Calu3 (cell line): ENCODE measurements around the gene WNT7B. TPM values are rescaled to one million over a fixed set of nuclear protein-coding genes. Genes with fewer than 3 reads are reported as not detected.
A peak's percentile ranks its signal among the peaks of the same experiment; 100 is the strongest.

Source experiments
- BruUV-seq: library from RNA; stranded (reverse); fragments of 400-500 nt; replicated peaks from 2 replicates; lab custom pipeline; 2021; lab: Mats Ljungman, UMichigan
- CTCF ChIA-PET: fragments of 300-600 bp; sonication (Branson Sonifier 250); formaldehyde crosslinking; loops from one replicate; lab custom pipeline; 2022; ENCODE audit warnings: antibody characterized with exemption; lab: Charles Lee
- DNase-seq: peaks from one replicate; pipeline ENCODE4 v3.0.0; 2022
- H3K27ac Mint-ChIP-seq: one replicate; pipeline ENCODE4 v1.8.0; 2022; ENCODE audit warnings: mixed read lengths; ENCODE audit not compliant: unreplicated experiment
- H3K27me3 Mint-ChIP-seq: one replicate; pipeline ENCODE4 v1.8.0; 2022; ENCODE audit warnings: mixed read lengths; ENCODE audit not compliant: unreplicated experiment
- H3K36me3 Mint-ChIP-seq: one replicate; pipeline ENCODE4 v1.8.0; 2022; ENCODE audit warnings: mild to moderate bottlenecking, moderate library complexity, mixed read lengths; ENCODE audit not compliant: insufficient read depth, unreplicated experiment
- H3K4me1 Mint-ChIP-seq: one replicate; pipeline ENCODE4 v1.8.0; 2022; ENCODE audit warnings: mild to moderate bottlenecking, low read depth, mixed read lengths; ENCODE audit not compliant: unreplicated experiment
- H3K4me3 Mint-ChIP-seq: one replicate; pipeline ENCODE4 v1.8.0; 2022; ENCODE audit warnings: mild to moderate bottlenecking, low read depth, moderate library complexity, mixed read lengths; ENCODE audit not compliant: unreplicated experiment
- H3K9me3 Mint-ChIP-seq: one replicate; pipeline ENCODE4 v1.8.0; 2022; ENCODE audit warnings: low read depth, mixed read lengths; ENCODE audit not compliant: unreplicated experiment
- intact Hi-C: fragments of 100-400 bp; cut with micrococcal nuclease; formaldehyde crosslinking; loops from one replicate; pipeline ENCODE4 v1.10.0; 2022; ENCODE audit not compliant: unreplicated experiment
- total RNA-seq: library from RNA; stranded (reverse); gene quantifications from 2 replicates; pipeline ENCODE4 v1.2.3, GENCODE V29; 2022
- TF ChIP-seq, protein P1 (sequence below): fragments of 200-600 bp; IDR thresholded peaks from one replicate; pipeline ENCODE4 v1.8.0; 2022; ENCODE audit warnings: antibody characterized with exemption; ENCODE audit not compliant: unreplicated experiment

WNT7B gene
- total RNA-seq, 1 experiment from 2014 or later = 100.0 TPM

DNA sequence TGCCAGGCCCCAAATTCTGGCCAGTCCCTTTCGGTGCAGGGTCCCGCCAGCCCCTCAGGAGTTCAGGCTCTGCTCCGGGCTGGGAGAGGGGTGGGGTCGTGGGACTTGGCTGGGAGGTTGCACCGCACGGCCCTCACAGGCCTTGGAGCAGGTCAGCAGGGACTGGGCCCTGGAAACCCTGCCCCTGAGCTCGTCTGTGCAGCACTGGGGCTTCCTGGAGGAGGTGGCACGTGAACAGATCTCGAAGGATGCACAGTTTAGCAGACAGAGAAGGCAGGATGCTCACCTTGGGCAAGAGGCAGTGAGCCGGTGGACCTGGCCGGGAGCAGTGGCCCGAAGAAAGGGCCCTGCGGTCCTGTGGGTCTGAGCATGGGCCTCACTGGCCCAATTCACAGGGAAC is 70.0 kb downstream of the WNT7B start:
- H3K27ac Mint-ChIP-seq = no peak overlapping the region
- H3K4me3 Mint-ChIP-seq = no peak overlapping the region
- no peaks in the 10 kb centered on the region for H3K9me3 Mint-ChIP-seq
- no peak for DNase-seq
- peaks cover 15% of the 10 kb centered on the region for H3K27me3 Mint-ChIP-seq
- CTCF ChIA-PET = interaction anchor here (0.5 to 0.8 kb wide), 2 partner anchors 42 to 301 kb away, joined by 4 to 5 read pairs; no protein-coding TSS in a partner anchor
- no TSS peak for BruUV-seq
- H3K4me1 Mint-ChIP-seq = peaks cover 36% of the 10 kb centered on the region
- TF ChIP-seq, protein P1, sequence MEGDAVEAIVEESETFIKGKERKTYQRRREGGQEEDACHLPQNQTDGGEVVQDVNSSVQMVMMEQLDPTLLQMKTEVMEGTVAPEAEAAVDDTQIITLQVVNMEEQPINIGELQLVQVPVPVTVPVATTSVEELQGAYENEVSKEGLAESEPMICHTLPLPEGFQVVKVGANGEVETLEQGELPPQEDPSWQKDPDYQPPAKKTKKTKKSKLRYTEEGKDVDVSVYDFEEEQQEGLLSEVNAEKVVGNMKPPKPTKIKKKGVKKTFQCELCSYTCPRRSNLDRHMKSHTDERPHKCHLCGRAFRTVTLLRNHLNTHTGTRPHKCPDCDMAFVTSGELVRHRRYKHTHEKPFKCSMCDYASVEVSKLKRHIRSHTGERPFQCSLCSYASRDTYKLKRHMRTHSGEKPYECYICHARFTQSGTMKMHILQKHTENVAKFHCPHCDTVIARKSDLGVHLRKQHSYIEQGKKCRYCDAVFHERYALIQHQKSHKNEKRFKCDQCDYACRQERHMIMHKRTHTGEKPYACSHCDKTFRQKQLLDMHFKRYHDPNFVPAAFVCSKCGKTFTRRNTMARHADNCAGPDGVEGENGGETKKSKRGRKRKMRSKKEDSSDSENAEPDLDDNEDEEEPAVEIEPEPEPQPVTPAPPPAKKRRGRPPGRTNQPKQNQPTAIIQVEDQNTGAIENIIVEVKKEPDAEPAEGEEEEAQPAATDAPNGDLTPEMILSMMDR = no peak
- peaks cover 18% of the 10 kb centered on the region for H3K36me3 Mint-ChIP-seq
- intact Hi-C loops = no loop called here

DNA sequence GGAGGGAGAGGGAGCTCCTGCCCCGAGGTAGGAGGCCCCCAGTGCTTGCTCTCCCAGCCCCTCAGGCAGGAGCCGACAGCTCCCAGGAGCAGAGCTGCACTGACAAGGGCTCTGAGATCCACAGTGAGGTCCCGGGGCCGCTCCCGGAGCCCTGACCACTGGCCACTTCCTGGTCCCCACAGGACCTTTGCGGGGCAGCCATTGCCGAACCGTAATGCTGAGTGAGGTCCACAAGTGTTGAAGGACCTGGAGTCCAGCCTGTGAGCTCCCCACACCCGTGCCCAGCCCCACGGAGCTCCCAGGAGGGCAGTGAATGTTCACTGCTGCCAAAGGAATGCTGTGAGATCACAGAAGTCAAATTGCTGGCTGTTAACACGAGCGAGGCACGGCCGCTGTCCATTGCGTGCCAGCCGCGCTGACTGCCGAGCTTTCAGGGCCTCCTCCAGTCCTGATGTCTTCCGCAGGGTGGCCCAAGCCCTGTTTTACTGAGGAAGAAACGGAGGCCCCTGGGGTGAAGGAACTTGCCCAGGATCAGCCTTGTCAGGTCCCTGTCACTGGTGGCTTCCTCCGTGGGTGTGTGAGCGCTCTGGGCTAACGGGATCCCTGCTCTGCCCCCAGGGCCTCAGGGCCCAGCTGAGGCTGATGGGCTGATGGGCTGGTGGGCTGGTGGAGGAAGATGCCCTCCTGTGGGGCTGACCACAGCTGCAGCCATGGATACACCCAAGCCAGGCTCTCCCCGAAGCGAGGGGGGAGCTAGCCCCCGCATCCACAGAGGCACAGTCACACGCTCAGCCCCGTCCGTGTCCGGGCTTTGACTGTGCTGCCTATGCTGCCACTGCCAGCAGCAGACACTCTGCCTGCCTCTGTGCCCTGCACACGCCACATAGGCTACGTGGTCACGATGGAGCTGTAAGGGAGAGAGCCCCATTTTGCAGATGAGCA is 70.8 kb downstream of the WNT7B start:
- intact Hi-C loops = no loop called here
- Mint-ChIP-seq H3K27ac (no peak overlapping the region), H3K27me3 (peaks cover 15% of the 10 kb centered on the region), H3K4me1 (peaks cover 29% of the 10 kb centered on the region), H3K9me3 (no peaks in the 10 kb centered on the region), H3K4me3 (no peak overlapping the region), H3K36me3 (peaks cover 10% of the 10 kb centered on the region)
- CTCF ChIA-PET = interaction anchor here (0.5 to 0.8 kb wide), 3 partner anchors 42 to 301 kb away, joined by 4 to 5 read pairs (median 4); no protein-coding TSS in a partner anchor
- no peak for DNase-seq
- BruUV-seq = no TSS peak
- TF ChIP-seq, protein P1 = no peak

DNA sequence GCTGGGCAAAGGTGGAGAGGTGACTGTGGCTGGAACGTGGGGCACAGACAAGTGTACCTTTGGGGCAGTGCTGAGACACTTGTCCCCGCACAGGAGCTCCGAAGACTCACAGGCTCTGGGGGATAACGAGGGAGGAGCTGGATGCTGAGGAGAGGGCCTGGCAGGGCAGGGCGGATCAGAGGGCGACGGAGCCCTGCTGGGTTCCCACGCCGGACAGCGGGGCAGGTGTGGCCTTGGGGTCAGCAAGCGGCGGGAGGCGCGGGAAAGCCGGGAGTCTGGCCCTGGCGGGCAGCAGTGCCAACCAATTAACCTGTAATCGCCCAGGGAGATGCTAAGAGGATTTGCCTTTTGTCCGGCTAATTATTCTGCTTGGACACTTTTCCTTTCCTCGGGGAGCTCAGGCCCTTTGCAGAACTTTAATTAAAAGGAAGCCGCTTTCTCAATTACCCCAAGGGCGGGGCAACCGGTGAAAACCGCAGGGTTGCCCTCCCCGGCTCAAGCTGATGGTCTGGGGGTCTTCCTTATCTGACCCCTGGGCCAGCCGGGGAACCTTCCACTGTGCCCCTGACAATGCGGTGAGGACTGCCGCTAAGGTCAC is 71.5 kb downstream of the WNT7B start:
- DNase-seq = no peak
- Mint-ChIP-seq H3K27ac (peak overlapping the region; percentile 9), H3K9me3 (no peaks in the 10 kb centered on the region), H3K4me1 (peaks cover 26% of the 10 kb centered on the region), H3K4me3 (no peak overlapping the region), H3K27me3 (peaks cover 15% of the 10 kb centered on the region), H3K36me3 (peaks cover 5% of the 10 kb centered on the region)
- intact Hi-C loops = no loop called here
- CTCF ChIA-PET = interaction anchor here (0.5 kb wide), 1 partner anchor 211 kb away, joined by 4 read pairs; no protein-coding TSS in a partner anchor
- TF ChIP-seq, protein P1 = no peak
- BruUV-seq = no TSS peak

DNA sequence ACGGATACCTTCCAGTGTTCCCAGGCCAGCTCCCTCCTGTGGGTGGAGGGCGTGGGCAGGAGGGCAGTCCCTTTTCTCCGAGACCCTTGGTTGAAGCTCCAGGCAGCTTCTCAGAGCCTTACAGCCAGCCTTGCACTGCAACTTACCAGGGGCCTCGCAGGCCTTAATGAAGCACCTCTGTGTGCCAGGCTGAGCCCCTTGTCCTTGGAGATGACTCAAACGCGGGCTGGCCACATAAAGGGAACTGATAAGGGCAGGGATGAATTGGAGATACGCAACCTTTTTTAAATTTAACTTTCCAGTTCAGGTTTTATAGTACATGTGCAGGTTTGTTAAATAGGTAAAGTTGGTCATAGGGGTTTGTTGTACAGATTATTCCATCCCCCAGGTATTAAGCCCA is 72.7 kb downstream of the WNT7B start:
- CTCF ChIA-PET = no interaction called here
- no peak for DNase-seq
- Mint-ChIP-seq H3K36me3 (peaks cover 5% of the 10 kb centered on the region), H3K27me3 (peaks cover 15% of the 10 kb centered on the region), H3K4me1 (peaks cover 19% of the 10 kb centered on the region), H3K27ac (no peak overlapping the region), H3K4me3 (no peak overlapping the region), H3K9me3 (peaks cover 2% of the 10 kb centered on the region)
- TF ChIP-seq, protein P1 = no peak
- BruUV-seq = no TSS peak
- intact Hi-C loops = no loop called here
